Upper lobe of left lung (tissue), 4 donors: ENCODE data around the gene ZG16.

Source experiments
- CTCF ChIP-seq, 6 experiments: fragments of 450-650 bp in 4 of 6; fragments of 200-600 bp in 2 of 6; sonication (generic) in 2 of 6; IDR thresholded peaks; one replicate each; pipeline ENCODE4 v1.5.1; 2016 to 2019; ENCODE audit warnings: antibody characterized with exemption in 6 of 6
- POLR2AphosphoS5 ChIP-seq, 2 donors: sonication (generic); formaldehyde crosslinking; IDR thresholded peaks; one replicate each; pipeline ENCODE4 v1.5.1; 2017; ENCODE audit warnings: antibody characterized with exemption in 2 of 2

- TF ChIP-seq CTCF (IDR thresholded peaks at IDR 0.05) (no peak), POLR2AphosphoS5 (IDR thresholded peaks at IDR 0.05) (no peak)
Measured at GRCh38 chr16:29736764-29737163, 41.3 kb upstream of the ZG16 start.
